Thymus (tissue), 11 donors: ENCODE measurements around the gene SPAG17. TPM values are rescaled to one million over a fixed set of nuclear protein-coding genes. Genes with fewer than 3 reads are reported as not detected.

Experiments used
- DNase-seq, 9 donors: peaks; one replicate each; pipeline ENCODE4 v3.0.0-alpha.2; 2013; ENCODE audit warnings: low spot score in 9 of 9, low read depth in 6 of 9, missing footprints in 1 of 9
- H3K27ac ChIP-seq, 2 donors: one replicate each; pipeline ENCODE4 v1.5.1; 2013; ENCODE audit warnings: control low read depth in 1 of 2, low read depth in 1 of 2, low read length in 1 of 2, mild to moderate bottlenecking in 1 of 2, moderate library complexity in 1 of 2
- H3K27me3 ChIP-seq, 2 donors: one replicate each; pipeline ENCODE4 v1.5.1; 2013; ENCODE audit warnings: low read length in 1 of 2; ENCODE audit not compliant: control insufficient read depth in 2 of 2, insufficient read depth in 1 of 2
- H3K36me3 ChIP-seq, 2 donors: one replicate each; pipeline ENCODE4 v1.5.1; 2013; ENCODE audit warnings: low read length in 1 of 2, mild to moderate bottlenecking in 1 of 2, moderate library complexity in 1 of 2; ENCODE audit not compliant: control insufficient read depth in 2 of 2, insufficient read depth in 2 of 2
- H3K4me1 ChIP-seq, 2 donors: one replicate each; pipeline ENCODE4 v1.5.1; 2013; ENCODE audit warnings: low read length in 2 of 2; ENCODE audit not compliant: control insufficient read depth in 2 of 2, insufficient read depth in 2 of 2
- H3K4me3 ChIP-seq, 2 donors: one replicate each; pipeline ENCODE4 v1.5.1; 2013; ENCODE audit warnings: low read length in 2 of 2, control low read depth in 1 of 2, mild to moderate bottlenecking in 1 of 2
- H3K9me3 ChIP-seq, 2 donors: one replicate each; pipeline ENCODE4 v1.5.1; 2013; ENCODE audit warnings: low read length in 1 of 2, mild to moderate bottlenecking in 1 of 2; ENCODE audit not compliant: control insufficient read depth in 2 of 2, insufficient read depth in 1 of 2
- WGBS: extraction: QIAGEN DNeasy Blood & Tissue Kit; methylation state at CpG from one replicate; pipeline ENCODE4 v1.1.7; 2013; 5-methylcytosine and 5-hydroxymethylcytosine counted together
- polyA plus RNA-seq: library from polyadenylated mRNA; stranded (reverse); fragments of 200-250 nt; gene quantifications from one replicate; pipeline ENCODE4 v1.2.3, GENCODE V29; 2013
- total RNA-seq: library from RNA; stranded (reverse); fragments of 120-200 nt; gene quantifications from one replicate; pipeline ENCODE4 v1.2.4, GENCODE V29; 2013
- donor health status: healthy.

SPAG17 gene
- total and polyA plus RNA-seq, 2 donors, result 0.33 to 0.50 TPM

GRCh38 chr1:118116909-118117308 lies 68.1 kb downstream of the SPAG17 start:
- no peak for DNase-seq
- no peak overlapping the region for H3K27ac ChIP-seq
- WGBS, result 84% methylated on average over 4 of the region's 4 CpGs
- H3K27me3 ChIP-seq, result no peaks in the 10 kb centered on the region
- H3K9me3 ChIP-seq, result no peaks in the 10 kb centered on the region
- no peak overlapping the region for H3K4me3 ChIP-seq
- no peaks in the 10 kb centered on the region for H3K36me3 ChIP-seq
- no peaks in the 10 kb centered on the region for H3K4me1 ChIP-seq

- Histone ChIP-seq H3K9me3 (no peaks in the 10 kb centered on the region), H3K36me3 (no peaks in the 10 kb centered on the region), H3K4me1 (no peaks in the 10 kb centered on the region), H3K4me3 (no peak overlapping the region), H3K27me3 (no peaks in the 10 kb centered on the region), H3K27ac (no peak overlapping the region)
- DNase-seq, result no peak
- WGBS, result 92% methylated on average over 5 of the region's 5 CpGs
Observed at GRCh38 chr1:118116401-118116800, 68.6 kb downstream of the SPAG17 start.

- Histone ChIP-seq H3K4me1 (no peaks in the 10 kb centered on the region), H3K36me3 (no peaks in the 10 kb centered on the region)
- DNase-seq, result no peak
Observed at GRCh38 chr1:118115567-118116295, 69.3 kb downstream of the SPAG17 start.

DNA sequence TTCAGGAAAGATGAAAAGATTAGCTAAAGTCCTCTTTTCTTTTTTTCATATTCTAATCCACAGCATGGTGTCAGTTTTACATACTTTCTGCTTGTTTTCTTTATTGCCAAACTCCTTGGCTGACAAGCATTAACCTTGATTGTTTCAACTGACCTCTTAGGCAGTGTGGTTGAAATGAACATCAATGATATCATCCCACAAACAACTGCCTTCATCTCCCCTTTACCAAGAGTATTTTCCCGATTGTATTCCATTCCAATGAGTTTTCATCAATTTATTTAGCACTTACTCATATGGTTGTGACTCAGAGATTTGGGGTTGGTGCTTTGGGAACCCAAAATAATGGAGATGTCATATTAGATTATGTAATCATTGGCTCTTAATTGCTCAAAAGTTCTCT lies 71.8 kb downstream of the SPAG17 start:
- Histone ChIP-seq H3K4me1 (no peaks in the 10 kb centered on the region), H3K9me3 (no peaks in the 10 kb centered on the region), H3K4me3 (no peak overlapping the region), H3K27ac (no peak overlapping the region), H3K36me3 (no peaks in the 10 kb centered on the region), H3K27me3 (no peaks in the 10 kb centered on the region)
- 78% methylated on average over 1 of the region's 1 CpG for WGBS
- no peak for DNase-seq

More at GRCh38 chr1:118115567-118116295, 69.3 kb downstream of the SPAG17 start:
- Histone ChIP-seq H3K27ac (no peak overlapping the region), H3K27me3 (no peaks in the 10 kb centered on the region), H3K4me3 (no peak overlapping the region), H3K9me3 (no peaks in the 10 kb centered on the region)
- 92% methylated on average over 6 of the region's 6 CpGs for WGBS

DNA sequence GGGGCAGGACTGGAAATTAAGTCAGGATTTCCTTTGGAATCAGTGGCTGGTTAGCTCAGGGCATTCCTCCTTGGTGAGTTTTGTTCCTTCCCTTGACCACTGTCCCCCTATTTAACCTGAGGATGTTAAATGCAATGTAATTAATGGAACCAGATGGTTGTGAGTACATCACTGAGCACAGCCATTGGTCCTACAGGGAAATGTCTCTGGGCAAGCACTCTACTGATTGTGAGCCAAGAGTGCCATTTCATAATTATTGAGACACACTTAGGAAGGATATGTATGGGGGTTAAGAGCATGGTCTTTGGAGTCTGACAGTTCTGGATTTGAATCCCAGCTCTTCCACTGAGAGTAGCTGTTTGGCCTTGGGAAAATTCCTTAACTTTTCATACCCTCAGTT lies 74.4 kb downstream of the SPAG17 start:
- Histone ChIP-seq H3K4me3 (no peak overlapping the region), H3K27ac (no peak overlapping the region), H3K9me3 (no peaks in the 10 kb centered on the region), H3K36me3 (no peaks in the 10 kb centered on the region), H3K27me3 (no peaks in the 10 kb centered on the region), H3K4me1 (no peaks in the 10 kb centered on the region)
- DNase-seq, result no peak

DNA sequence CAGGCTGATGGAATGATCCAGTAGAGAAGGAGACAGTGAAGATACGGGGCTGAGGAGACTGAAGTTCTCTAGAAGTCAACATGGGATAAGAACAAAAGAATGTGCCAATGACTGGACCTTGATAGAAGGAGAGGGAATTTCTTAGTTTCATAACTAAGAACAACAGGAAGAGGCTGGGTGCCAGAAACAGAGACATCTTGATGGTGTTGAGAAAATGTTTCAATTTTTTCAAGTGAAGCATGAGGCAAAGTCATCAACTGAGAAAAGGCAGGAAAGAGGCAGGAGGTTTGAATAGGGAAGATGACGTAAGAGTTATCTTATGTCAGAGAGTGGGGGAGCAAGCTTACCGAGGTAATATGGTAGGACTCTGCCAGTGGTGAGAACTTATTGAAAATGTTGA lies 80.1 kb downstream of the SPAG17 start:
- WGBS, result 91% methylated on average over 3 of the region's 3 CpGs
- Histone ChIP-seq H3K9me3 (no peaks in the 10 kb centered on the region), H3K4me3 (no peak overlapping the region), H3K36me3 (no peaks in the 10 kb centered on the region), H3K27ac (no peak overlapping the region), H3K27me3 (no peaks in the 10 kb centered on the region), H3K4me1 (no peaks in the 10 kb centered on the region)
- no peak for DNase-seq

GRCh38 chr1:118102445-118102844 lies 82.6 kb downstream of the SPAG17 start:
- Histone ChIP-seq H3K36me3 (no peaks in the 10 kb centered on the region), H3K4me1 (no peaks in the 10 kb centered on the region), H3K9me3 (no peaks in the 10 kb centered on the region), H3K27ac (no peak overlapping the region), H3K27me3 (no peaks in the 10 kb centered on the region), H3K4me3 (no peak overlapping the region)
- WGBS, result 95% methylated on average over 3 of the region's 3 CpGs
- no peak for DNase-seq

- no peak for DNase-seq
- Histone ChIP-seq H3K27ac (no peak overlapping the region), H3K27me3 (no peaks in the 10 kb centered on the region), H3K4me1 (no peaks in the 10 kb centered on the region), H3K9me3 (no peaks in the 10 kb centered on the region), H3K36me3 (no peaks in the 10 kb centered on the region), H3K4me3 (no peak overlapping the region)
- 95% methylated on average over 1 of the region's 1 CpG for WGBS
Observed at GRCh38 chr1:118101999-118102398, 83.0 kb downstream of the SPAG17 start.

GRCh38 chr1:118101515-118101844 lies 83.5 kb downstream of the SPAG17 start:
- no peaks in the 10 kb centered on the region for H3K27me3 ChIP-seq
- no peak overlapping the region for H3K4me3 ChIP-seq
- no peaks in the 10 kb centered on the region for H3K36me3 ChIP-seq
- H3K27ac ChIP-seq, result no peak overlapping the region
- 93% methylated on average over 9 of the region's 9 CpGs for WGBS
- H3K4me1 ChIP-seq, result no peaks in the 10 kb centered on the region
- no peaks in the 10 kb centered on the region for H3K9me3 ChIP-seq
- DNase-seq, result no peak
